Measurements from ENCODE around the gene NCAPH2. TPM values are rescaled to one million over a fixed set of nuclear protein-coding genes. Genes with fewer than 3 reads are reported as not detected.
A peak's percentile ranks its signal among the peaks of the same experiment; 100 is the strongest.

The NCAPH2 gene
- total and polyA plus RNA-seq, 2 of the 13 experiments (the other 11 are each of a cell fraction or from before 2014, with no cell fraction given) = 28.1 to 64.4 TPM

- TF ChIP-seq KMT2B (CRISPR knock-in tag; IDR thresholded peaks at IDR 0.05) (peak; percentile 67), NFKBIZ (CRISPR knock-in tag; IDR thresholded peaks at IDR 0.05) (peak; percentile 75), IKZF1 (IDR thresholded peaks at IDR 0.05) (no peak), ZBTB42 (CRISPR knock-in tag; IDR thresholded peaks at IDR 0.05) (0 out of 2 replicates have a peak, but pooled peaks have one; percentile 31), ZNF512B (CRISPR knock-in tag; IDR thresholded peaks at IDR 0.05; ENCODE audit: borderline replicate concordance) (no peak), SKI (IDR thresholded peaks at IDR 0.05; ENCODE audit: partially characterized antibody) (peak; percentile 36), TOPORS (CRISPR knock-in tag; IDR thresholded peaks at IDR 0.05) (peak; percentile 49; the same call in 1 of the 2 replicates), TAF1 (CRISPR knock-in tag; IDR thresholded peaks at IDR 0.05) (peak; percentile 78), CBX2 (IDR thresholded peaks at IDR 0.05; ENCODE audit: low read depth, low read length) (no peak), CBX2 (CRISPR knock-in tag; IDR thresholded peaks at IDR 0.05; ENCODE audit: low read depth) (no peak), SP1 (IDR thresholded peaks at IDR 0.05) (no peak), SP1 (CRISPR knock-in tag; IDR thresholded peaks at IDR 0.05) (peak; percentile 62; the same call in 1 of the 2 replicates), MTA3 (CRISPR knock-in tag; IDR thresholded peaks at IDR 0.05) (no peak), MYC (CRISPR knock-in tag; IDR thresholded peaks at IDR 0.05; ENCODE audit: borderline replicate concordance) (peak; percentile 75; the same call in 1 of the 2 replicates), GABPB1 (CRISPR knock-in tag; IDR thresholded peaks at IDR 0.05) (peak; percentile 81), ZNF468 (CRISPR knock-in tag; IDR thresholded peaks at IDR 0.05) (no peak), MED1 (CRISPR knock-in tag; IDR thresholded peaks at IDR 0.05) (peak; percentile 64), ZNF768 (CRISPR knock-in tag; IDR thresholded peaks at IDR 0.05) (0 out of 2 replicates have a peak, but pooled peaks have one; percentile 2), MAFG (CRISPR knock-in tag; IDR thresholded peaks at IDR 0.05) (0 out of 2 replicates have a peak, but pooled peaks have one; percentile 46), ZNF274 (CRISPR knock-in tag; IDR thresholded peaks at IDR 0.05) (peak; percentile 84), MXD3 (CRISPR knock-in tag; IDR thresholded peaks at IDR 0.05) (peak; percentile 61), ZNF44 (CRISPR knock-in tag; IDR thresholded peaks at IDR 0.05) (peak; percentile 90), ZNF124 (CRISPR knock-in tag; IDR thresholded peaks at IDR 0.05) (0 out of 2 replicates have a peak, but pooled peaks have one; percentile 85), POLR2AphosphoS5 (IDR thresholded peaks at IDR 0.05; ENCODE audit: low read depth, low read length) (peak; percentile 68), HOXA9 (CRISPR knock-in tag; IDR thresholded peaks at IDR 0.05; ENCODE audit: borderline replicate concordance) (0 out of 2 replicates have a peak, but pooled peaks have one; percentile 41)
These were observed 17.3 kb downstream of the NCAPH2 start, which contains the start of gene SCO2 (continued) for GRCh38 chr22:50525104-50525857.

Measured in HepG2 (cell line).